LNCaP clone FGC (cell line): ENCODE data around the gene SCAP.
"Not testable (repeated sequence)": the region's sequence is repeated elsewhere in the genome, so short reads cannot be mapped to it uniquely, and the experiment has no call there.

Experiments used
- DNase-seq: peaks from one replicate; pipeline ENCODE4 v3.0.0-alpha.2; 2011; ENCODE audit warnings: low read depth
- H3K4me3 ChIP-seq: 2 replicates; pipeline ENCODE4 v1.5.1; 2011; ENCODE audit warnings: mild to moderate bottlenecking, low read depth, low read length, control low read depth
- CTCF ChIP-seq: IDR thresholded peaks from 2 replicates; pipeline ENCODE4 v1.5.1; 2012; ENCODE audit warnings: mild to moderate bottlenecking; ENCODE audit not compliant: control insufficient read depth, insufficient read depth; ENCODE audit errors: extremely low read depth

Gene SCAP

GRCh38 chr3:47374587-47374986 is 101.2 kb downstream of the SCAP start:
- TF ChIP-seq CTCF: no peak
- no peak overlapping the region for H3K4me3 ChIP-seq
- DNase-seq: no peak

GRCh38 chr3:47370887-47371697 is 104.6 kb downstream of the SCAP start:
- peak; percentile 55 for TF ChIP-seq CTCF
- no peak for DNase-seq
- H3K4me3 ChIP-seq: no peak overlapping the region

- not testable (repeated sequence) for H3K4me3 ChIP-seq, DNase-seq
These were observed 105.7 kb downstream of the SCAP start for GRCh38 chr3:47370020-47370419.

GRCh38 chr3:47367631-47368030 is 108.1 kb downstream of the SCAP start:
- H3K4me3 ChIP-seq: no peak overlapping the region
- no peak for TF ChIP-seq CTCF
- DNase-seq: no peak

- no peak overlapping the region for H3K4me3 ChIP-seq
- no peak for DNase-seq
These were observed 108.9 kb downstream of the SCAP start for GRCh38 chr3:47366833-47367232.

GRCh38 chr3:47365213-47366153 is 110.3 kb downstream of the SCAP start:
- DNase-seq: peak; percentile 56
- no peak overlapping the region for H3K4me3 ChIP-seq
- TF ChIP-seq CTCF: no peak

More at GRCh38 chr3:47366833-47367232, 108.9 kb downstream of the SCAP start:
- TF ChIP-seq CTCF: no peak
